GM19328 (cell line): Measurements from ENCODE around the gene EHBP1L1.
A peak's percentile ranks its signal among the peaks of the same experiment; 100 is the strongest.

Source experiments
- ATAC-seq: cut with Tn5 transposase; IDR thresholded peaks from one replicate; pipeline ENCODE4 v1.9.1; 2021; ENCODE audit warnings: mild to moderate bottlenecking, moderate library complexity; ENCODE audit not compliant: unreplicated experiment

EHBP1L1 gene

GRCh38 chr11:65576867-65577755 is 1.3 kb downstream of the EHBP1L1 start:
- no peak for ATAC-seq

- ATAC-seq, result no peak
Observed at GRCh38 chr11:65577756-65578109, 1.9 kb downstream of the EHBP1L1 start.

- no peak for ATAC-seq
Observed at GRCh38 chr11:65578134-65578533, 2.3 kb downstream of the EHBP1L1 start.

- ATAC-seq, result no peak
Observed at GRCh38 chr11:65578667-65579066, 2.8 kb downstream of the EHBP1L1 start.

- ATAC-seq, result no peak
Observed at GRCh38 chr11:65579291-65579690, 3.4 kb downstream of the EHBP1L1 start.

GRCh38 chr11:65580031-65580692 is 4.3 kb downstream of the EHBP1L1 start:
- ATAC-seq, result no peak

- no peak for ATAC-seq
Observed at GRCh38 chr11:65580756-65581155, 4.9 kb downstream of the EHBP1L1 start.

GRCh38 chr11:65581928-65582327 is 6.1 kb downstream of the EHBP1L1 start:
- no peak for ATAC-seq

GRCh38 chr11:65583589-65583988 is 7.7 kb downstream of the EHBP1L1 start:
- ATAC-seq, result no peak

GRCh38 chr11:65584106-65584505 is 8.3 kb downstream of the EHBP1L1 start:
- ATAC-seq, result no peak

GRCh38 chr11:65584723-65585171 is 8.9 kb downstream of the EHBP1L1 start:
- no peak for ATAC-seq

- no peak for ATAC-seq
Observed at GRCh38 chr11:65585396-65586246, 9.8 kb downstream of the EHBP1L1 start.

- no peak for ATAC-seq
Observed at GRCh38 chr11:65586247-65586630, 10.4 kb downstream of the EHBP1L1 start.

- ATAC-seq, result no peak
Observed at GRCh38 chr11:65586676-65587075, 10.8 kb downstream of the EHBP1L1 start.

GRCh38 chr11:65588199-65589054 is 12.6 kb downstream of the EHBP1L1 start:
- peak; percentile 65 for ATAC-seq

- ATAC-seq, result no peak
Observed at GRCh38 chr11:65589444-65590239, 13.8 kb downstream of the EHBP1L1 start.

- ATAC-seq, result no peak
Observed at GRCh38 chr11:65590240-65590738, 14.4 kb downstream of the EHBP1L1 start.

GRCh38 chr11:65591939-65592857 is 16.3 kb downstream of the EHBP1L1 start:
- no peak for ATAC-seq
